COLO668 (cell line): Measurements from ENCODE around the gene C1QTNF1.
"Not testable (repeated sequence)": the region's sequence is repeated elsewhere in the genome, so short reads cannot be mapped to it uniquely, and the experiment has no call there.

Experiments used
- DNase-seq: peaks from one replicate; lab custom pipeline; 2025; ENCODE audit not compliant: unreplicated experiment; lab: John Stamatoyannopoulos, UW

Gene C1QTNF1

DNA sequence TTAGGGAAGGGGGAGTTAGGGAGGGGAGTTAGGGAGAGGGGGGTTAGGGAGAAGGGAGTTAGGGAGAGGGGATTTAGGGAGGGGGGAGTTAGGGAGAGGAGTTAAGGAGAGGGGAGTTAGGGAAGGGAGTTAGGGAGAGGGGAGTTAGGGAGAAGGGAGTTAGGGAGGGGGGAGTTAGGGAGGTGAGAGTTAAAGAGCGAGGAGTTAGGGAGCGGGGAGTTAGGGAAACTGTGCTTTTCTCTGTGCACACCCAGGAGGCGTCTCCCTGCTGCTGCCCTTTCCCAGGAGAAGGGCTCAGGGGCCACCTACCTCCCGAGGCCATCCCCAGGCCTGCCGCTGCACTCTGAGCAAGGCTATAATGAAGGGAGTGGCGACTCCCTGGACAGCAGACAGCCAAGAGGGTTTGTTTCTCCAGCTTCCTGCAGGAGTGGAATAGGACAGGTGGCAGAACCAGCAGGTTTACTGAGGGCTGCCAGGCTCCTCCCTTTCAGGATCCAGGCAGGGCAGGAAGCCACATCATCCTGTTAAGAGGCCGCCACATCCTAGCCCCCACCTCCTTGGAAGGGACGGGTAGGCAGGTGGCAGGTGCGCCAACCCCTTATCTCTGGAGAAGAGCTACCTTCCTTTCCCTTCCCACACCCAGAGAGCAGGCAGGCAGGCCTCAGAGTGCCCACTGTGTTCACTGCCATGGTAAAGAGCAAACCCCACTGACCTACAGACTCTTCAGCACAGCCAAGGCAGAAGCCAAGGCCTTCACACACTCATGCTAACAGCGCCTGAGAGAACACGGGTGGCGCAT is 18.7 kb upstream of the C1QTNF1 start:
- peak; percentile 78 for DNase-seq

DNA sequence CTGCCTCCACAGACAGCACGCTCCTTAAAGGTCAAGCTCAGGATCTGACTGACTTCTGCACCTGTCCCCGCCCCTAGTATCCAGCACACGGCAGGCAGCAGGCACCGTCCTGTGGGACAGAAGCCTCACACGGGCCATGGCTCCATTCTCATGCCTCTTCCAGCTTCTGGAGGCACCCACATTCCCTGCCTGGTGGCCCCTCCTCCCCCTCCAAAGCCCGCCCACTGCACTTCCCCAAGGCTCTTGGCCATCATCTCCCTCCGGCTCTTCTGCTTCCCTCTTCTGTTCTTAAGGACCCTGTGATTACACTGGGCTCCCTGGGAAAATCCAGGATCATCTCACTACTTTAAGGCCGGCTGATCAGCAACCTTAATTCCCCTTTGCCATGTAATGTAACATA is 17.9 kb upstream of the C1QTNF1 start:
- DNase-seq: peak; percentile 9

DNA sequence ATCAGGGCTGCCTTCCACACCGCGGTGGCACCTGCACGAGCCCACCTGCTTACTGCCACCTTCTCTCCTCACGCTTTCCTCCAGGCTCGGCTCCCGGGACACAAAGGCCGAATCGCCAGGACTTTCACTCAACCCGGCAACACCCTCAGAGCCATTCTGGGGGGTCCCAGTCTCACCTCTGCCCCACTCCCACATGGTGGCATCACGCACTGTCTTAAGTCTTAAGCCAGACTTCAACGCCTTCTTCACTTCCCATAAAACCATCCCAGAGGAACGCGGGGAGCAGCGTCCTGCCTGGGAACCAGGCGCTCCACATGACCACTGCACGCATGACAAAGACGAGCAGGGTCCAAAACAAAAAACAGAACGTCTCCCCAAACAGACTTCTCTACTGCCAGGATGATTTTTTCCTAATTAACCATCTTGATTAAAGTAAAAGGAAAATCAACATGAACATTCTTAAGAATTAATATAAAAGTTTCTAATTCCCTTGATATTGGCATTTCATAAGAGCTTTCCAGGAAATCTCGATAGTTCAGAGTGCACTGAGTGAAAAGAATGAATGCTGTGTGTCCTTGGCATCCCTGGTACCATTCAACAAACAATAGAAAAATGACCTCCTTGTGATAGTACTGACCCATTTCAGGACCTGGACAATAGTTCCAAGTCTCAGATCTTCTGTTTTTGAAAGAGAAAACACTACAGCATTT is 17.0 kb upstream of the C1QTNF1 start:
- no peak for DNase-seq

DNA sequence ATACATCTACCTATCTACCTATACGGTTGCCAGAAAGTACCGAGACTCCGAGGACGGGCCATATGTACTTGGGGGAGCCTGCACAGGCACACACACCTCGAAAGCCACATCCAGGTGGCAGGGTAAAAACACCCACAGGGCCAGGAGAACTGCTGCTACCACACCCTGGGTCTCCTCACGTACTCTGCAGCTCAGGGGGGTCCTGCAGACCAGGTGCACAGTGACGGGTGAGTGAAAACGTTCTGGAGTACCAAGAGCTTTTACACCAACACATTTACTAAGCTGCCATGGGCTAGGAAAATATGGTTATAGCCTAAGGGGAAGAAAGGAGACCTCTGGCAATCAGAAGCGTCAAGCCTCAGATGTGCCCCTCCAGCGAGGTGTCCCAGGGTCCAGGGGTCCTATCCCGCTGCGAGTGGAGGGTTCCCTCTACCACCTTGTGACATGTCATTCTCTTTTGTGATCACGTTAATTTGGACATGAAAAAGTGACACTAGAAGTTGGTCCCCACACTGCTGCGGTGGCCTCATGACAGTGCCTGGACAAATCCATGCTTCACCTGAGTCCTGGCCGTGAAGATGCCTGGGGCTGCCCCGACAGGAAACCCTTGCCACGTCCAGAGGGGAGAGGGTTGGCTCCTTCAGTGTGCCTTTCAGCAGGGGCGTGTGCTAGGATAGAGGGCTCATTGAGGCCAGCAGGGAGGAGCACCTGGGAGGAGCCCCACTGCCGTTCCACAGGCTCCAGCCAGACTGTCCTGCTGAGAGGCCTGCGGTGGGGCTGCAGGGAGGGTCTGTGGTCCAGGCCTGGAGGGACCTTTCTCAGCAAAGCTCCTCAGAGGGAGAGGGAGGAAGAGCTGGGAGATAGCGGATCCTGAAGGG is 16.2 kb upstream of the C1QTNF1 start:
- DNase-seq: no peak

DNA sequence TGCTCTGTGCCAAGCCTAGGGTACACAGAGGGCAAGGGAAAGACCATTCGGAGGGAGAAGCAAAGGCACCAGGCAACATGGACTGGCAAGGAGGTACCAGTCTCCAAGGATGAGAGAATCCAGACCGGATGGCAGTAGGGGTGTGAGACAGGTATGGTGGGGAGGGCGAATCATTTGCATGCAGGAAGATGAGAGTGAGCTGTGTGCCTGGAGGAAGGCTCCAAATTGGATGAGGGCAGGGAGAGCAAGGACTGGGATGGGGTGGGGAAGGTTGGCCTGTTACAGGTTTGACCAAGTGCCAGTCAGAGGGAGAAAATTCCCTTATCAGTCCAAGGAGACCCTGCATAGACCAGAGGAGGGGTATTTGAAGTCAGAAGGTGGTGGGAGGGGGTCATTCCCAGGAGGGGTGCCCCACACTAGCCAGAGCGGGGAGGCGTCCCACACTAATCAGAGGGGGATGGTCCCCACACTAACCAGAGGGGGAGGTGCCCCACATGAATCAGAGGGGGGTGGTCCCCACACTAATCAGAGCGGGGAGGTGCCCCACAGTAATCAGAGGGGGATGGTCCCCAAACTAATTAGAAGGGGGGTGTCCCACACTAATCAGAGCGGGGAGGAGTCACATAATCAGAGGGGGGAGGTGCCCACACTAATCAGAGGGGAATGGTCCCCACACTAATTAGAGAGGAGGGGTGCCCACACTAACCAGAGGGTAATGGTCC is 15.1 kb upstream of the C1QTNF1 start:
- no peak for DNase-seq

DNA sequence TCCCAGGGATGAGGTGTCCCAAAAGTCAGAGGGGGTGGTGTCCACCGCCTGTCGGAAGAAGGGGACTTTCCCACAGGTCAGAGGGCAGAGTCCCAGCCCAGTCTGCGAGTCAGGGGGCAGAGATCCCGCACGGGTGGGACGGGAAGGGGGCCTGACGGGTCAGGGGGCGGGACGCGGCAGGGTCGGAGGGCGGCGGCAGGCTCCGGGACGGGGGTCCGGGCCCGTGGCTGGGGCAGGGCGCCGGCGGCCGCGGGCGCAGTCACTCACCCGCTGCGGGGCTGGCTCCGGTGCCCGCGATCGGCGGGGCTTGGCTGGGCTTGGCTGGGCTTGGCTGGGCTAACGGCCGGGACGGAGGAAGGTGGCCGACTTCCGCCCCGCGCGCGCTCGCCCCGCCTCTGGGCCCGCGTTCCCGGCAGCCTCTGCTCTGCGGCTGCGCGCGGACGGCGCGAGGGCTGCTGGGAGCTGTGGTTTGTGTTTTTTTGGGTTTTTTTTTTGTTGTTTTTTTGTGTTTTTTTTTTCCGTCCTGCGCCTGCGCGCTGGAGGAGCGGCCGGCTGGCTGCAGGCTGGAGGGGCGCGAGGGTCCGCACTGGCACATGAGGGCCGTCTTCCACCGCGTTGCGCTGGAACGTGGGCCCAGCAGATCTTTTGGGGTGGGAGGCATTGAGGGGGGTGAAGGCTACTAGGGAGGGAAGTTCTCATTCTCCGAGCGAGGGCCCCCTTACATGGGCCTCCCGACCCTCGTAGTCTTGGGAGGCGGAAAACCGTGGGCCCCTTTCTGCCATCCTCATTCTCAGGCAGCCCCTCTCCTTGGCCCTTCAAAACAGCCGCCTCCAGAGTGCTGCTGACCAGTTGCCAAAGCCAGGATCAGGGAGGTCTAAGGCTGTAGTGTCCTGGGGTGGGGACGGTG is 14.3 kb upstream of the C1QTNF1 start, which contains the start of gene CANT1:
Gene CANT1 (minus strand): TSS at position 368 of the 907 bp plus-strand sequence. CDS start 12,142 bp downstream, outside the sequence.
- peak; percentile 70 for DNase-seq

DNA sequence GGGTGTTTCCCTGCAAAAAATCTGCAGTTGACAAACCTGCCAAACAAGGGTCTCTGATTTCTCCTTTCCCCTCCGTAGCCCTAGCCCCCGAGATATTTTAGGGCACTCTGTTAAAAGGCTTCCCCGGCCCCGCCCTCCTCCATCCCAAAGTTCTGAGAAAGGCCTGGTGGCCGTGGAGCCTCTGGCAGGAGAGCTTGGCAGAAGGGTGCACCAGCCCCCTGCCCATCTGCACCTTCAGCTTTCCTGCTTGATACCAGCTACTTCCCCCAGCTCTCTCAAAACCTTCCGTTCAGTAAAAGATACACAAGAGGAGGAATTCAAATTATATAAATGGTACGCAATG is 13.7 kb upstream of the C1QTNF1 start:
- DNase-seq: no peak

DNA sequence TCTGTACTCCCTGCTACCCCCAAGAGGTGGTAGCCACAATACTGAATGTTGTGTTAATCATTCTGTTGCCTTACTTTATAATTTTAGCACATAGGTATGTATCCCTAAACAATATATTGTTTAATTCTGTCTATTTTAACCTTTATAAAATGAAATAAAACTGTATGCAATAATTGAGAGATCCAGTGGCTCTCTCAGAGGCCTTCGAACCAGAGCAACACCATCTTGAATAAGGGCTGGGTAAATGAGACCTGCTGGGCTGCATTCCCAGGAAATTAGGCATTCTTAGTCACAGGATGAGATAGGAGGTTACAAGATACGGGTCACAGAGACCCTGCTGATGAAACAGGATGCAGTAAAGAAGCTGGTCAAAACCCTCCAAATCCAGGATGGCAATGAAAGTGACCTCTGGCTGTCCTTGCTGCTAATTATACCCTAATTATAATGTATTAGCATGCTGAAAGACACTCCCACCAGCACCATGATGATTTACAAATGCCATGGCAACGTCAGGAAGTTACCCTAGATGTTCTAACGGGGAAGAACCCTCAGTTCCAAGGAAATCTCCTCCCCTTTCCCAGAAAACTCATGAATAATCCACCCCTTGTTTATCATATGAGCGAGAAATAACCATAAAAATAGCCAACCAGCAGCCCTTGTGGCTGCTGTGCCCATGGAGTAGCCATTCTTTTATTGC is 12.4 kb upstream of the C1QTNF1 start:
- no peak for DNase-seq

DNA sequence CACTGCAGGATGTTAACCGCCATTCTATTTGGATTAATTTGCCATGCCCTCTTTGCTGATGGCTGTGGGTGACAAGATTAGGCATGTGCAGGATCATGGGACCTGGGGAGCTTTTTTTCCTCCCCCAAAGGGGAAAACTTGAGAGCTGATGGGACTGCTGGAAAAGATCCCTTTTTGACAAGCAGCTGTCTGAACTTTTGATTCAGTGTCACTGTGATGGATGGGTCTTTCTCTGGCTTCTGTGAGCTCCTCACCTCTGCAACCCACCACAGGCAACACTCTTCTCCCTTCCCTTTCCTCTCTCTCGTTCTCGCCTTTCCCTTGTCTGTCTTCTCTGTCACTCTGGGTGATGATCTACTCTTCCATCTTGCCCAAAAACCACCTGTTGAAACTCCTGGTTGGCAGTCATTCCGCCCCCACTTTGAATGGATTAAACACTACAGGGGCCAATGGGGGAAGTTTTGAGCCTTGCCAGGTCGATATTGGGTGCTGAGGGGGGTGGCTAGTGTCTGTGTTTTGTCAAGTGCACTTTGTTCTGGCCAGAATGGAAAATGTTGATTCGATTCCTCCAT is 11.3 kb upstream of the C1QTNF1 start:
- no peak for DNase-seq

DNA sequence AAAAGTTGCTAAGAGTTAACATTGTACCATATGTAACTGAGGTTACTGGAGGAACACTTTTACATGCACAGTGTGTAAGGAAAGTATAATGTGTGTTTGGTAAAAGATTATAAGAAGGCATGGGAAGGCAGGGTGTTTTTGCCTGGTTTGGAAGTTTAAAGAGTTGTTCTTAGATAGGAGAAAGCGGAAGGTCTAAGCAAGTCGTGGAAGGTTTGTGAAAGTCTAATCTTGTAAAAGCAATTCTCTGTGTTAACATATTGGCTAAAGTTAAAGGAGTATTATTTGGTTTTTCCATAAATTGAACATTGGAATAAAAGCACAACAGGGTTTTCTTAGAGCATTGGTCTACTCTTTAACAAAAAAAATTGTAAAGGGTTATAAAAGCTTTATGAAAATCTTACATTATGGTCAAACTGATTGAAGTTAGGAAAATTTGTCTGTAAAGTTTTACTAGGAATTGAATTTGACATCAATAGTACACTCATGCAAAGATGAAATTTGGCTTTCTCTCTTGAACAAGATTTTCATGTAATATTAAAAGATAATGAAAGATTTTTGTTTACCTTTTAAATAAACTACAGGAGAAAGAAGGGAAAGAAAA is 9.7 kb upstream of the C1QTNF1 start:
- DNase-seq: no peak

DNA sequence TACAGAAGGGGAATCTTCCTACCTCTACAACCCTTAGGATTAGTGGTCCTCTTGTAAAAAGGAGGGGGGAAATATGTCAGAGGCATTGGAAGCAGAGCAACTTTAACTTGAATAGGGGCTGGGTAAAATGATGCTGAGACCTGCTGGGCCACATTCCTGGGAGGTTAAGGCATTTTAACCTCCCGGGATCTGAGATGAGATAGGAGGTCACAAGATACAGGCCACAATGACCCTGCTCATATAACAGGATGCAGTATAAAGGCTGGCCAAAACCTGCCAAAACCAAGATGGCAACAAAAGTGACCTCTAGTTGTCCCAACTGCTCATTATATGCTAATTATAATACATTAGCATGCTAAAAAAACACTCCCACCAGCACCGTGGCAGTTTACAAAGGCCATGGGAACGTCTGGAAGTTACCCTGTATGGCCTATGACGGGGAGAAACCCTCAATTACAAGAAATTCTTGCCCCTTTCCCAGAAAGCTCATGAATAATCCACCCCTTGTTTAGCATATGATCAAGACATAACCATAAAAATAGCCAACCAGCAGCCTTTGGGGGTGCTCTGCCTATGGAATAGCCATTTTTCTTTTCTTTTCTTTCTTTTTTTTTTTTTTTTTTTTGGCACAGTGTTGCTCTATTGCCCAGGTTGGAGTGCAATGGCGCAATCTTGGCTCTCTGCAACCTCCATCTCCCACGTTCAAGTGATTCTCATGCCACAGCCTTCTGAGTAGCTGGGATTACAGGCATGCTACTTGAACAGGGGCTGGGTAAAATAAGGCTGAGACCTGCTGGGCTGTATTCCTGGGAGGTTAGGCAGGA is 6.2 kb upstream of the C1QTNF1 start:
- DNase-seq: no peak

DNA sequence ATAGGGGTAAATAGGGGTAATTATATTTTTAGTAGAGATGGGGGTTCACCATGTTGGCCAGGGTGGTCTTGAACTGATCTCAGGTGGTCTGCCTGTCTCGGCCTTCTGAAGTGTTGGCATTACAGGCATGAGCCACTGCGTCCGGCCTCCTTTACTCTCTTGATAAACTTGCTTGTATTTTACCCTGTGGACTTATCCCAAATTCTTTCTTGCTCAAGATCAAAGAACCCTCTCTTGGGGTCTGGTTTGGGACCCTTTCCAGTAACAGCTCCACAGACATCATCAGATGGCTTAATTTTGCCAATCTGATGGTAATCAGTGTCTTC is 5.6 kb upstream of the C1QTNF1 start:
- DNase-seq: no peak

DNA sequence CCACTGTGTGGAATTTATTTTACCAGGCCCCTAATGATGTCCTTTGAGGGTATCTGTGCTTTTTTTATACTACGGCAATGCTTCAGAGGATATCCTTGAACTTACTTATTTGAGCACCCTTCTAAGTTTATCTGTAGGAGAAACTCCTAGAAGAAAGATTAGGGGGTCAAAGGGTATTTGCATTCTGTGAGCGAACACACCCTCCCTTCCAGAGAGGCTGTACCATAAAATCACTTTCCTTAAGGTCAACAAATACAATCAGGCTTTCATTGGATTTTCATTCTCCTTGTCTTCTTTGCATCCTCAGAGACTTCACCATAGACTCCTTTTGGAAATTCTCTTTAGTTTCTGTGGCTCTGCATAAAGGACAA is 4.7 kb upstream of the C1QTNF1 start:
- DNase-seq: no peak

DNA sequence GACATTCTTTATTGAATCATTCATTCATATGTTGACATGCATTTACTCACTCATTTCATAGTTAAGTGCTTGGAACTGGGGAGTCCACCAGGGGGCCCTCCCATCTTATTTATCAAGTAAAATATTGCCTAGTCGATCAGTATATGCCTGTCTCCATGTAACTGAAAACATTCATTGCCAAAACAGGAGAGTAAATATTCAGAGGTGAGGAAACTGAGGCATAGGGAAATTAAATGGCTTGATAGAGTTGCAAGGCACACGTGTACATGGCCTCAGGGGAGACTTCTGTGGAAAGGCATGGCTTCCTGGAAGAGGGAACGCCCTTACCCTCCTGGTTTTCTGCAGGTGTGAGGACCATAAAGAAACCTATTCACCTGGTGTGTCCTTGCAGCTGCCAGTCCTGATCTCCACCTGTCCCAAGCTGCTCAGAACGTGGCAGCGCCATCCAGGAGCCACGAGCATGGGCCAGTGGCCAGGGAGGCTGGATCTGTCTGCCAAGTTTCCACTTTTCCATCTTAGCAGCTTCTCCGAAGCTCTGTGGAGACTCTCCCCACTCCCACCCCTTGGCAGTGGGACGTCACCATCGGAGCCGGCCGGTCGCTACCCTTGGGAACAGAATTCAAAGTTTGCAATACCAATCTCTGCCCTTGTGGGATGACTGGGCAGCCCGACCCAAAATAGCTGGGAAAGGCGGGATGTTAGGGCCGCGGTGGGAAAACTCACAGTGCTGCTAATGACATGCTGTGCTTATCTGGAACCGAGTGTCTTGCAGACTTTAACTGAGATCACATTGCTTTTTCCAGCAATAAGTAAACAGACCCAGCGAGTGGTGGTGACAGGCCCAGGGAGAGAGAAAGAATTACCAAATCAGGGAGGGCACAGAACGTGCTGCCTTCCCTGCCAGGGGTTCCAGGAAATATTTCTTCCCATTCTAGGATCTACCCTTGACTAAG is 4.1 kb upstream of the C1QTNF1 start:
- peak; percentile 60 for DNase-seq

DNA sequence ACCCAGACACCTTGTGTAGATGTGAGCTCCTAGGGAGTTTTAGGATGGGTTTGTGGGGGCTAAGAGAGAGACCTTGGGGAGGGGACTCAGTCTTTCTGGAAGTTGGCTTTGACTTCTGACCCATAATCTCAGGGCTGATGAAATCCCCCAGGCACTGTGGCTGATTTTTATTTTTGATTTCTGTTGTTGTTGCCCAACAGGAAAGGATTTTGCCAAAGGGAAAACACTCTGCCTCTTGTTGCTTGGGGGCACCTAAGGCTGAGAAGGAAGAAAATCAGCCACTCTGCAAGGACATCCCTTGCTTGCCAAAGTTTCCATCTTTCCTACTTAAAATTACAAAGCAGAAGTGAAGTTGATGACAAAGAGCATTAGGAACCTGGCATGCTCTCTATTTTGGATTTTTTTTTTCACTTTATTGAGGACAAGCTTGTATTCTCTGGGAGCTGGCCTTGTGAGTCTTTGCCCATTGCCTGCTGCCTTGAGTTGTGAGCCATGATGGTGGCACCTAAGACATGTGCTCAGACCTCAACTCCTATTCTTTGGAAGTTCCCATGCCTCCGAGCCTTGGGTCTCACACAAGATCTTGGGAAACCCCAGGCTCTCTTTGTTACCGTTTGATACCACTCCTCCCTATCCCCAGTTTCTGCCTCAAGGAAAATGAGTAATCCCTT is 3.2 kb upstream of the C1QTNF1 start:
- no peak for DNase-seq

DNA sequence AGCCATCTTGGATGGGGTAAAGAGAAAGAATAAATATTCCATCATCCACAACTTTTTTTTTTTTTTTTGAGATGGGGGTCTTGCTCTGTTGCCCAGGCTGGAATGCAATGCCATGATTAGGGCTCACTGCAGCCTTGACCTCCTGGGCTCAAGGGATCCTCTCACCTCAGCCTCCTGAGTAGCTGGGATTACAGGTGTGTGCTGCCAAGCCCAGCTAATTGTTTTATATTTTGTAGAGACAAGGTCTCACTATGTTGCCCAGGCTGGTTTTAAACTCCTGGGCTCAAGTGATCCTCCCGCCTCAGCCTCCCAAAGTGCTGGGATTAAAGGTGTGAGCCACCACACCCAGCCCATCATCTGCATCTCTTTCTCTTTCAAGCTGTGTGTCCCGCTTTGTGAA is 2.0 kb upstream of the C1QTNF1 start:
- not testable (repeated sequence) for DNase-seq
